ENCODE measurements around the gene DNAAF5.

Gene DNAAF5

GRCh38 chr7:765383-765782 is 38.9 kb downstream of the DNAAF5 start:
- TF ChIP-seq, protein P1, sequence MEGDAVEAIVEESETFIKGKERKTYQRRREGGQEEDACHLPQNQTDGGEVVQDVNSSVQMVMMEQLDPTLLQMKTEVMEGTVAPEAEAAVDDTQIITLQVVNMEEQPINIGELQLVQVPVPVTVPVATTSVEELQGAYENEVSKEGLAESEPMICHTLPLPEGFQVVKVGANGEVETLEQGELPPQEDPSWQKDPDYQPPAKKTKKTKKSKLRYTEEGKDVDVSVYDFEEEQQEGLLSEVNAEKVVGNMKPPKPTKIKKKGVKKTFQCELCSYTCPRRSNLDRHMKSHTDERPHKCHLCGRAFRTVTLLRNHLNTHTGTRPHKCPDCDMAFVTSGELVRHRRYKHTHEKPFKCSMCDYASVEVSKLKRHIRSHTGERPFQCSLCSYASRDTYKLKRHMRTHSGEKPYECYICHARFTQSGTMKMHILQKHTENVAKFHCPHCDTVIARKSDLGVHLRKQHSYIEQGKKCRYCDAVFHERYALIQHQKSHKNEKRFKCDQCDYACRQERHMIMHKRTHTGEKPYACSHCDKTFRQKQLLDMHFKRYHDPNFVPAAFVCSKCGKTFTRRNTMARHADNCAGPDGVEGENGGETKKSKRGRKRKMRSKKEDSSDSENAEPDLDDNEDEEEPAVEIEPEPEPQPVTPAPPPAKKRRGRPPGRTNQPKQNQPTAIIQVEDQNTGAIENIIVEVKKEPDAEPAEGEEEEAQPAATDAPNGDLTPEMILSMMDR (IDR thresholded peaks at IDR 0.05) = no peak

GRCh38 chr7:767580-767940 is 41.1 kb downstream of the DNAAF5 start:
- TF ChIP-seq, protein P1 (IDR thresholded peaks at IDR 0.05) = no peak

- TF ChIP-seq, protein P1 (IDR thresholded peaks at IDR 0.05) = no peak
Measured at GRCh38 chr7:767941-768731, 41.6 kb downstream of the DNAAF5 start.

- TF ChIP-seq, protein P1 (IDR thresholded peaks at IDR 0.05) = no peak
Measured at GRCh38 chr7:768881-769504, 42.5 kb downstream of the DNAAF5 start.

GRCh38 chr7:770336-770735 is 43.8 kb downstream of the DNAAF5 start:
- TF ChIP-seq, protein P1 (IDR thresholded peaks at IDR 0.05) = no peak

GRCh38 chr7:770741-771166 is 44.3 kb downstream of the DNAAF5 start:
- TF ChIP-seq, protein P1 (IDR thresholded peaks at IDR 0.05) = no peak

DNA sequence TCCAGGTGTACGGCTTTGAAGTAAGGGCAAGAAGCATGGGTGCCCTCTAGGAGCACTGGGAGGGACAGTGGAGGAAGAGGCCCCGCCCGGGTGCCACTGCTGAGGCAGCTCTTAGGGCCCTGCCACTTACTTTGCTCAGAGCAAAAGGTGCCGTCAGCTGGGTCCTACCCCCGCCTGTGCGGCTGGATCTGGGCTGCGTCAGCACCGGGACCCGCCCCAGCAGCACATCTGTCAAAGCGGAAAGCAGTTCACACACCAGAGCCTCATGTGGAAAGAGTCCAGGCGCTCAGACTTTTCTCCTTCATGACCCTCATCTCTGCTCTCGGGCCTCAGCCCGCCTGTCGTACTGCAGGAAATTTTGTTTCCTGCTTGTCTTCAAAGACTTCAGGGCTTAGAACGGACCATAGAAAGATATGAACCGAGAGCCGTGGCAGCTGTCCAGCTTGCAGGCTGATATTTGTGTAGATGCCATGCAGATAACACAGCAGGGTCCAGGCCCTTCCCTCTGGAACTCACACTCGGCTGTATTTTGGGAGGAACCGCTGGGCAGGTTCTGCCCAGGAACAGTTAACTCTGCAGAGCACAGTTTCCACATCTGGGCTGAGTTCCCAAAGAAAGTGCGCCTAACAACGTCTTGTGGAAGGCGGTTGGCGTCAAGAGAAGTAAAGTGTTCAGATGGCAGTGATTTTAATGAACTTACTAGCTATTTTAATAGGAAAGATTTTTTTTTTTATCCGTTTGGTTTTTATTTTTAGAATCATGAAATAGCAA is 44.9 kb downstream of the DNAAF5 start:
- TF ChIP-seq, protein P1 (IDR thresholded peaks at IDR 0.05) = no peak
